ENCODE data around the gene DOK7.

Gene DOK7

GRCh38 chr4:3462321-3462789, 751 bp upstream of the DOK7 start:
- WGBS, 2 experiments, result 86 to 90% methylated on average over 10 of the region's 10 CpGs
- Histone ChIP-seq H3K27me3 (ENCODE audit: control insufficient read depth, insufficient read depth, low read length, poor library complexity, severe bottlenecking) (peaks cover 45% of the 10 kb centered on the region), H3K4me1 (ENCODE audit: control insufficient read depth, insufficient read depth, low read length) (peaks cover 10% of the 10 kb centered on the region)

GRCh38 chr4:3463556-3464348, 646 bp downstream of the DOK7 start:
- WGBS, 2 experiments, result 56 to 58% methylated on average over 43 of the region's 43 CpGs
- Histone ChIP-seq H3K4me3 (ENCODE audit: insufficient read depth, low read depth, low read length) (peak overlapping the region; percentile 16), H3K4me1 (ENCODE audit: control insufficient read depth, insufficient read depth, low read length) (peaks cover 10% of the 10 kb centered on the region), H3K9me3 (ENCODE audit: control insufficient read depth, low read length) (no peaks in the 10 kb centered on the region), H3K36me3 (ENCODE audit: control insufficient read depth, insufficient read depth, low read length) (no peaks in the 10 kb centered on the region), H3K27ac (ENCODE audit: insufficient read depth, low read depth, low read length, poor library complexity, severe bottlenecking) (no peak overlapping the region), H3K27me3 (ENCODE audit: control insufficient read depth, insufficient read depth, low read length, poor library complexity, severe bottlenecking) (peaks cover 37% of the 10 kb centered on the region)

More at GRCh38 chr4:3462321-3462789, 751 bp upstream of the DOK7 start:
- Histone ChIP-seq H3K4me3 (ENCODE audit: insufficient read depth, low read depth, low read length) (no peak overlapping the region), H3K36me3 (ENCODE audit: control insufficient read depth, insufficient read depth, low read length) (no peaks in the 10 kb centered on the region), H3K9me3 (ENCODE audit: control insufficient read depth, low read length) (no peaks in the 10 kb centered on the region), H3K27ac (ENCODE audit: insufficient read depth, low read depth, low read length, poor library complexity, severe bottlenecking) (no peak overlapping the region)

- Histone ChIP-seq H3K4me1 (ENCODE audit: control insufficient read depth, insufficient read depth, low read length) (peaks cover 10% of the 10 kb centered on the region), H3K27ac (ENCODE audit: insufficient read depth, low read depth, low read length, poor library complexity, severe bottlenecking) (no peak overlapping the region), H3K36me3 (ENCODE audit: control insufficient read depth, insufficient read depth, low read length) (no peaks in the 10 kb centered on the region), H3K4me3 (ENCODE audit: insufficient read depth, low read depth, low read length) (no peak overlapping the region), H3K27me3 (ENCODE audit: control insufficient read depth, insufficient read depth, low read length, poor library complexity, severe bottlenecking) (peaks cover 37% of the 10 kb centered on the region), H3K9me3 (ENCODE audit: control insufficient read depth, low read length) (no peaks in the 10 kb centered on the region)
- WGBS, 2 experiments, result 85 to 90% methylated on average over 15 of the region's 15 CpGs
These were observed 1.3 kb downstream of the DOK7 start for GRCh38 chr4:3464349-3464905.

GRCh38 chr4:3464911-3465697, 2.0 kb downstream of the DOK7 start:
- Histone ChIP-seq H3K27ac (ENCODE audit: insufficient read depth, low read depth, low read length, poor library complexity, severe bottlenecking) (no peak overlapping the region), H3K36me3 (ENCODE audit: control insufficient read depth, insufficient read depth, low read length) (no peaks in the 10 kb centered on the region), H3K4me3 (ENCODE audit: insufficient read depth, low read depth, low read length) (no peak overlapping the region), H3K4me1 (ENCODE audit: control insufficient read depth, insufficient read depth, low read length) (peaks cover 10% of the 10 kb centered on the region), H3K9me3 (ENCODE audit: control insufficient read depth, low read length) (no peaks in the 10 kb centered on the region), H3K27me3 (ENCODE audit: control insufficient read depth, insufficient read depth, low read length, poor library complexity, severe bottlenecking) (peaks cover 37% of the 10 kb centered on the region)
- 91 to 94% methylated on average over 21 of the region's 21 CpGs for WGBS, 2 experiments

- Histone ChIP-seq H3K27me3 (ENCODE audit: control insufficient read depth, insufficient read depth, low read length, poor library complexity, severe bottlenecking) (peaks cover 37% of the 10 kb centered on the region), H3K36me3 (ENCODE audit: control insufficient read depth, insufficient read depth, low read length) (no peaks in the 10 kb centered on the region), H3K27ac (ENCODE audit: insufficient read depth, low read depth, low read length, poor library complexity, severe bottlenecking) (no peak overlapping the region), H3K4me3 (ENCODE audit: insufficient read depth, low read depth, low read length) (no peak overlapping the region), H3K9me3 (ENCODE audit: control insufficient read depth, low read length) (no peaks in the 10 kb centered on the region), H3K4me1 (ENCODE audit: control insufficient read depth, insufficient read depth, low read length) (peaks cover 10% of the 10 kb centered on the region)
- 79 to 80% methylated on average over 40 to 41 of the region's 41 CpGs for WGBS, 2 experiments
These were observed 2.9 kb downstream of the DOK7 start for GRCh38 chr4:3465698-3466671.

- 89 to 90% methylated on average over 40 of the region's 40 CpGs for WGBS, 2 experiments
- Histone ChIP-seq H3K4me3 (ENCODE audit: insufficient read depth, low read depth, low read length) (no peak overlapping the region), H3K4me1 (ENCODE audit: control insufficient read depth, insufficient read depth, low read length) (peaks cover 10% of the 10 kb centered on the region), H3K36me3 (ENCODE audit: control insufficient read depth, insufficient read depth, low read length) (no peaks in the 10 kb centered on the region), H3K27me3 (ENCODE audit: control insufficient read depth, insufficient read depth, low read length, poor library complexity, severe bottlenecking) (peaks cover 36% of the 10 kb centered on the region), H3K27ac (ENCODE audit: insufficient read depth, low read depth, low read length, poor library complexity, severe bottlenecking) (no peak overlapping the region), H3K9me3 (ENCODE audit: control insufficient read depth, low read length) (no peaks in the 10 kb centered on the region)
These were observed 3.8 kb downstream of the DOK7 start for GRCh38 chr4:3466691-3467600.

GRCh38 chr4:3467601-3468031, 4.5 kb downstream of the DOK7 start:
- 78 to 87% methylated on average over 15 of the region's 15 CpGs for WGBS, 2 experiments
- no peaks in the 10 kb centered on the region for H3K36me3 ChIP-seq (ENCODE audit: control insufficient read depth, insufficient read depth, low read length)
- no peak overlapping the region for H3K4me3 ChIP-seq (ENCODE audit: insufficient read depth, low read depth, low read length)
- peaks cover 29% of the 10 kb centered on the region for H3K27me3 ChIP-seq (ENCODE audit: control insufficient read depth, insufficient read depth, low read length, poor library complexity, severe bottlenecking)
- peaks cover 10% of the 10 kb centered on the region for H3K4me1 ChIP-seq (ENCODE audit: control insufficient read depth, insufficient read depth, low read length)
- no peak overlapping the region for H3K27ac ChIP-seq (ENCODE audit: insufficient read depth, low read depth, low read length, poor library complexity, severe bottlenecking)
- H3K9me3 ChIP-seq (ENCODE audit: control insufficient read depth, low read length), result no peaks in the 10 kb centered on the region

- no peaks in the 10 kb centered on the region for H3K36me3 ChIP-seq (ENCODE audit: control insufficient read depth, insufficient read depth, low read length)
- H3K4me3 ChIP-seq (ENCODE audit: insufficient read depth, low read depth, low read length), result no peak overlapping the region
- H3K4me1 ChIP-seq (ENCODE audit: control insufficient read depth, insufficient read depth, low read length), result peaks cover 10% of the 10 kb centered on the region
- 95 to 96% methylated on average over 10 of the region's 10 CpGs for WGBS, 2 experiments
- no peak overlapping the region for H3K27ac ChIP-seq (ENCODE audit: insufficient read depth, low read depth, low read length, poor library complexity, severe bottlenecking)
- H3K27me3 ChIP-seq (ENCODE audit: control insufficient read depth, insufficient read depth, low read length, poor library complexity, severe bottlenecking), result peaks cover 25% of the 10 kb centered on the region
- no peaks in the 10 kb centered on the region for H3K9me3 ChIP-seq (ENCODE audit: control insufficient read depth, low read length)
These were observed 5.0 kb downstream of the DOK7 start for GRCh38 chr4:3468154-3468553.

- Histone ChIP-seq H3K27me3 (ENCODE audit: control insufficient read depth, insufficient read depth, low read length, poor library complexity, severe bottlenecking) (peaks cover 21% of the 10 kb centered on the region), H3K4me1 (ENCODE audit: control insufficient read depth, insufficient read depth, low read length) (peaks cover 7% of the 10 kb centered on the region), H3K4me3 (ENCODE audit: insufficient read depth, low read depth, low read length) (no peak overlapping the region), H3K9me3 (ENCODE audit: control insufficient read depth, low read length) (no peaks in the 10 kb centered on the region), H3K36me3 (ENCODE audit: control insufficient read depth, insufficient read depth, low read length) (no peaks in the 10 kb centered on the region), H3K27ac (ENCODE audit: insufficient read depth, low read depth, low read length, poor library complexity, severe bottlenecking) (no peak overlapping the region)
- WGBS, 2 experiments, result 95 to 98% methylated on average over 11 of the region's 11 CpGs
These were observed 5.7 kb downstream of the DOK7 start for GRCh38 chr4:3468804-3469203.
